GM18907 (cell line): ENCODE measurements around the gene MLIP.

Experiments
- ATAC-seq: cut with Tn5 transposase; IDR thresholded peaks from one replicate; pipeline ENCODE4 v1.9.1; 2021; ENCODE audit warnings: mild to moderate bottlenecking, moderate library complexity; ENCODE audit not compliant: unreplicated experiment

MLIP gene

GRCh38 chr6:54264581-54265272, 153.5 kb downstream of the MLIP start:
- ATAC-seq = no peak

DNA sequence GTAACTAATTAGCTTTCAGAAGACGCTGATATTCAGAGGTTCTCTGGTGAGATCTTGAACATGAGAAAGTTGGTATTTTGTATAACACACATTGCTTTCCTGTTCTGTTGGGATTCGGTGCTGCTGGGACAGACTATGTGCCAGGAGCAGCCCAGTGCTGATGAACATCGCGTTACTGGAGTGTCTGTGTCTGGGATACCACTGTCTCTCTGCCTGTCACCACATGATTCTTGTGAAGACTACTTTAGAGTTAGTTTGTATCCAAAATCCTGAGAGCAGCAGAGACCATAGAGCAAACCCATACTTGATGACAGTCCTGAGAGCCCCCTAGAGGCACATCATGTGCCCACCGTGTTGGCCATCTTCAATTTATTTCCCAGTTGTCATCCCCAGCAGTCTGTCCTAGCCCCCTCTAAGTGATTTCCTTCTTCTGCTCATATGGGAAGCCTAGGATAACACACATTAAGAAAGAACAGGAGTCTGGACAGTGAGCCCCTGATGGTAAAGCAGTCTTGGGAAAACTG, 155.2 kb downstream of the MLIP start:
- ATAC-seq = no peak

GRCh38 chr6:54267798-54268197, 156.6 kb downstream of the MLIP start:
- ATAC-seq = peak; percentile 64

DNA sequence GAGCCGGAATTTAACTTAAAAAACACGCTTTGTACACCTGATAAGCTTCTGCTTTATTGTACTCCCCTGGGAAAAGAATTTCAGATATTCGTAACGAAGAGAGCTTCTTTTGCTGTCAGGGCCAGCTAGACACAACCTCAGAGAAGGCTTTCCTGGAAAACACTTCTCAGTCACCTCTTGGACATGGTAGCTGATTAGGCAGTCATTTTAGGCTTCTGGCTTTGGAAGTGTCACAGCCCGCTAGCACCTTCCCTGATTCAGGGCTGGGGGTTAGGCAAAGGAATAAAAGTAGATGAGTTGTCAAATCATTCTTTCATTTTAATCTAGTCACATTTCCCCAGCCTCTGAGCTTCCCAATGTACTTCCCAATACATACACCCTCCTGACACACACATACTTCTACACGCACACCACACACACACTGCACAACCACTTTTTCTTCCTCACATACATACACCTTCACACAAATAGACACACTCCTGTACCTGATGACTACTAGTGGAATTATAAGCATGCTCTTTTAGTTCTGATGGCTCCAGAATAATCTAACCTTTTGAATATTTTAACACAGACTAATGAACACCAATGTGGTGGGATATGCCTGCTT, 162.1 kb downstream of the MLIP start:
- no peak for ATAC-seq

DNA sequence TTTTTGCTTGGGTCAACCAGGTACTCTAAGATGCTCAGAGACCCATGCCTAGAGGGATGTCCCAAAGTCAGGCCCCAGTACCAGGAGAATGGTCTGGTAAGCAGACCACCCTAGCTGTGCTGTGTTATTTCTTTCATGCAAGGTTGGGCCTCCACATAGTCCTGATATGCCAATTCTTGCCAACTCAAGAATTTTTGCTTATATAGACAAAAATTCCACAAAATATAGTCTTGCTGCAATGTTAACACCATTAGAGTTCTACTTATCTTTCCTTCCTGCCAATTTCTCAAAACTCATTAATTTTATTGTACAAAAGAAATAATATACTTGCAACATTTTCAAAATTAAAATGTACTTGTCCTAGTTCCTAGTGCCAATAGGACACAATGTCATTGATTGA, 163.1 kb downstream of the MLIP start:
- ATAC-seq = no peak

DNA sequence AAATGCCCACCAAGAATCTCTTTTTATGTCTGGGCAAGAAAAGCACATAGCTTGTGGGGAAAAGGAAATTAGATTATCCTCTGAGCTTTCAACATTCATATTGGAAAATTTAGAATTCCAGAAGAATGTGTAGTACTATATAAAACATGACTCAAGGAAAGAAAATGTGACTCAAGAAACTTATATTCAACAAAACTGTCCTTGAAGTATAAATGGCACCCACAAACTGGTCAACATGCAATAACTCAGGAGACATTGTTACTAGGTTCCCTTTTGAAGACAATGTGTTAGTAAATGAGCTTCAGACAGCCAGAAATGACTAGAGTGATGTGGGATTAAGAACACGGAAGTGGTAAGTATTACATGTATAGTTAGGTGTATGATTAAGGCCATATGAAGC, 170.9 kb downstream of the MLIP start:
- ATAC-seq = no peak

DNA sequence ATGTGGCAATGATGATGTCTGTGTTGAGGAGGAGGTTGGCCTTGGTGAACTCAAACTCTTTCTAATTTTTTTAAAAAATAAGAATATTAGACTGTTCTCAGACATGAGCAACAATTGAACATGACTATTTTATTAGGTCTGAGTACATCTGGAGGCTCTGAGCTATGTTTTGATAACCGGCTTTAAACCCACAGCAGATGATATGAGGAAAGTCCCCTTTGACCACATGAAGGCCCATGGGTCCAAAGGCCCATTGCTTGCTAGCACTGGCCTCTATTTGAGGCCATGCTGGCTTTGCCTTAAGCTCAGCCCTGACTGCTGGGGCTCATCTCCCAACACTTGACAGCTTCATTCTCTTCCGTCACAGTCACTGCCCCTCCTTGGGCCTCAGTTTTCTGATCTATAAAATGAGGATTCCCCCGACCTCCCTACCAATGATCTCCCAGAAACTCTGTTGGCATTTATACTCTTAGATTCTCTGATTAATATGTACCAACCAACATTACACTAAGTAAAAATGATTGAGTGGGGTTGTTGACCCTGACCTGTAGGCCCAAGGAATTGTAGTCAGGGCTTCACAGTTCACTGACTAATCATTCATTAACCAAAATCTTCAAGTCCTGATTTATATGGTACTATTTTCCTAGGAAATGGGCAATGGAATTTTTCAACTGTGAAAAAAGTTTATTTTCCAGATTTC, 173.1 kb downstream of the MLIP start:
- no peak for ATAC-seq

- no peak for ATAC-seq
These were observed 174.4 kb downstream of the MLIP start for GRCh38 chr6:54285595-54285994.

- ATAC-seq = no peak
These were observed 174.9 kb downstream of the MLIP start for GRCh38 chr6:54286141-54286540.

DNA sequence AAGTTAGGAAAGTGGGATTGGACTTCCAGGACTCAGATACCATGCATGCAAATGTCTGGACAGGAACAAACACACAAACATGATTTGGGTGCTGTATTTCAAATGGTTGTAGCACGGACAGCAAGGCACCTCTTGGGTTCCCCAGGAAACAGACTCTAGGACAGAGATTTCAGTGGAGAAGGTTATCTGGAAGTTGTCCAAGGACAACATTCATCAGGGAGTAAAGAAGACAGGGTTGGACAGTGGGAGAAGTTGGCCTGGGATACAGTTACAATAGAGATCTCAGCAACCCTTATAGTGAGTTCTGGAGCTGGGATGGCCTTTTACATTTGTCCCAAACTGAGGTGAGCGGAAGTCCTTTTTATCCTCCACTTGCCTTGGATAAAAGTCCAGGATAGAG, 177.2 kb downstream of the MLIP start:
- ATAC-seq = no peak

GRCh38 chr6:54289426-54289825, 178.2 kb downstream of the MLIP start:
- no peak for ATAC-seq

- ATAC-seq = peak; percentile 77
These were observed 179.9 kb downstream of the MLIP start for GRCh38 chr6:54291146-54291545.

DNA sequence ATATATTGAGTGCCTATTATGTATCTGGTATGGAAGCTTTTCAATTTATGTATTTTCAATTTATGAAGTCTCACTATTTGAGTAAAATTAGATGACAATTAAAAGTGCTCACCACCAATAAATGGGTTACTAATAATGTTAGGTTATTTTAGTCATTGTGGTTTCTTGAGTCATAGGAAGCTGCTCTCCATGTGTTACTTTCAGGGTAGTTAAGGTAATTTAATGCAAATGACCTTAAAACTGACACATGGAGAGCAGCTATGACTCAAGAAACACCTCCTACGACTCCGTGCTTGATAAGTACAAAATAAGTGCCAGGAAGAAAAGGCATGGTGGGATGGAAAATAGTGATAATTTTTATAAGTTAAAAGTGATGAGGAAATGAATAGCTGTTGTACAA, 180.5 kb downstream of the MLIP start:
- ATAC-seq = peak; percentile 95

DNA sequence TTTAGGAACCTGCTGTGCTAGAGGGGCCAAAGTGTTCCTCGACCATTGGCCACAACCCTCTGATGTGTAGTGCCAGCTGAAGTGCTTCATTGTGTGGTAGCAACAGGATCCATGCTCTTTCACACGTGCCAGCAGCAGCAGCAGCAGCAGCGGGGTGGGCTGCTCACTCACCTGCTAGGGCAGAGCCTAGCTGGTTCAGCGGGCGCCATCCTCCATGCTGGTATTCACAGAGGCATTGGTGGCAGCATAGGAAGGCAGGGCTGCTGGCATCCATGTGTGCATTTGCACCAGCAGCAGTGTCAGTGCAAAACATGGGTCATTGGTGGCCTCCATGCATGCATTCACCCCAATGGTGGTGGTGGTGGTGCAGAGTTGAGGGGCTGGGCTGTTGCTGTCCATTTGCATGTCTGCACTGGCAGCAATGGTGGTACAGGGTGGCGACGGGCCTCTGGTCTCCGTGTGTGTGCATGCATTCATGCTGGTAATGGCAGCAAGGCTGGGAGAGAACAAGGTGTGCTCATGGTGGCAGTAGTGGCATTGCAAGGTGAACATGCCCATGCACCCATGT, 183.8 kb downstream of the MLIP start:
- no peak for ATAC-seq

DNA sequence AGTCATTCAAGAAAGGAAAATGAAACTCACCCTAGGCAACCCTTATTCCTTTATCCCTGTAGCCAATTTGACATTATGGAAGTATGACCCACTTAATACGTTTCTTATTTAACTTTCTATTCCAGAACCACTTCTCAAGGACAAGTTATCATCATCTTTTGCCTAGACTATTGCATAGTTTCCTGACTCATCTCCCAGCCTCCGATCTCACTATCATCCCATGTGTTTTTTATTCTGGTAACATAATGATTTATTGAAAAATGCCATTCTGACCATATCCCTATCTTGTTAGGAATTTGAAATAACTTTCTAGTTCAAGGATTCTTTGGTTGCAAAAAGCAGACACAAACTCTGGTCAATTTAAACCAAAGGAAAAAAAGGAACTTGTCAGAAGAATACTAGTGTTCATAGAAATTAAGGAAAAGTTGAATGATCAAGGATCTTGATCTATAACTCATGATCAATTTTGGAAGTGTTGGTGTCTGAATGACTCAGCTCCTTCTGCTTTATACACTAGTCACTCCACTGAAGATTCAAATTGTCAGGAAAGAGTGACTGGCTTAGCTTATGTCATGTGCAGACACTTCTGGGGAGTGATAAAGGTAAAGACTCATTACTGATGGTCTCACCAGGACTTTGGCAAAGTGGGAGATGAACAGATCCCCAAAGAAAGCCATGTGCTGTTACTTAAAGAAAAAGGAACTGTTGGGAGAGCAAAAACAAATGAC, 188.5 kb downstream of the MLIP start:
- no peak for ATAC-seq

- ATAC-seq = no peak
These were observed 190.5 kb downstream of the MLIP start for GRCh38 chr6:54301770-54302169.

GRCh38 chr6:54307439-54307910, 196.2 kb downstream of the MLIP start:
- ATAC-seq = peak; percentile 81

DNA sequence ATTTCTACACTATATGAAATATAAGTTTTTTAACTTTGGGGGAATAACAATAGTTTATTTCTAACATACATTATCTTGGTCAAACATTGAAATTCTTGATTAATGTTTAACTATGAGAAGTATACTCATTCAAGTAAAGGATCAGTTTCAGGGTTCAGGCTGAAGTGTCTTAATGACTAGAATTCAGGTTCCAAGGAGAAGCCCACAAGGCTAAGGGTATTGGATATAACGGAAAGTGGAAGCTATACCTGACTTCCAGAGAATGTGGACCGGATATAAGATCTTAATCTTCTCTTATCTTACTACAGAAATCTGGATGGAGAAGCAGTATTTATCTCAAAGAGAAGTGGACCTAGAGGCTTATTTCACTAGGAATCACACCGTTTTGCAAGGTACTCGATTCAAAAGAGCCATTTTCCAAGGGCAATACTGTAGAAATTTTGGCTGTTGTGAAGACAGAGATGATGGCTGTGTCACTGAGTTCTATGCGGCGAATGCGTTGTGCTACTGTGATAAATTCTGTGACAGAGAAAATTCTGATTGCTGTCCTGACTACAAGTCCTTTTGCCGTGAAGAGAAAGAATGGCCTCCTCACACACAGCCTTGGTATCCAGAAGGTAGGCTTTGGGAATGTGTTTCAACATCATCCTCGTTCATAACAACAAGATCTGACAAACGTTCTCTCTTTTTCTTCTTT, 197.2 kb downstream of the MLIP start, which contains the start of gene TINAG:
Gene TINAG, plus strand, starts transcription at position 153 of the 697 bp plus-strand sequence. Its CDS starts 110 bp downstream, at position 263.
- peak; percentile 48 for ATAC-seq

- ATAC-seq = no peak
These were observed 197.7 kb downstream of the MLIP start for GRCh38 chr6:54308986-54309315.
